GM12874 (cell line): ENCODE data around the gene GLB1L3.

Experiments
- TF ChIP-seq, protein P1 (sequence below): IDR thresholded peaks from 2 replicates; pipeline ENCODE4 v1.5.1; 2011; ENCODE audit warnings: low read depth, mild to moderate bottlenecking, control low read depth, low read length, moderate library complexity; ENCODE audit not compliant: insufficient read depth

GLB1L3 gene

DNA sequence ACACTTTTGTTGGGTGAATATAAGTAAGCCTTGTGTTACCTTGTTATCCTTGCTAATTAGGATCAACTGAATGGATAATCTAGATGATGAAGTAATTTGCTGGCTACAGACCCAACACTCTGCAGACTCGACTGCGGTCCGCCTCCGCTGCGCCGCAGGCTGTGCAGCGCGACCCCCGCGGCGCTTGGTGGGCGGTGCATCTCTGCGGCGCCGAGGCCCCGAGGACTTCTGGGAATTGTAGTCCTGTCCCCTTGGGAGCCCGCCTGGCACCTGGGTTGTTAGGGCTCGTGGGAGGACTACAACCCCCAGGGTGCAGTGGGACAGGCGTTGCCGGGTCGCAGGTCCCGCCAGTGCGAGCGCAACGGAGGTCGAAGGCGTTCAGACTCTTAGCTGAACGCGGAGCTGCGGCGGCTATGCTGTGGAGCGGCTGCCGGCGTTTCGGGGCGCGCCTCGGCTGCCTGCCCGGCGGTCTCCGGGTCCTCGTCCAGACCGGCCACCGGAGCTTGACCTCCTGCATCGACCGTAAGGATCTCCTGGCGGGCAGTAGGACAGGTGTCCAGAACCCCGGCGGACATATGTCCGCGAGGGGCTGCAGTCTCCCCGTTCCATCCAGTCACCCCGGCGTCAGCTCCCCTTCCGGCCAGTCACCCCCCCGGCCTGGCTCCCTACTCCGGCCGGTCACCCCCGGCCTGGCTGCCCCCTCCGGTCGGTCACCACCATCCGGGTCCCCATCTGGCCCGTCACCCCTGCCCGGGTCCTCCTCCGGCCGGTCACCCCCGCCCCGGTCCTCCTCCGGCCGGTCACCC is 22.8 kb upstream of the GLB1L3 start, which contains the start of the genes ACAD8 and THYN1:
Gene ACAD8, plus strand, starts transcription at position 381 of the 806 bp plus-strand sequence. Its CDS starts 33 bp downstream, at position 414.
Gene THYN1, minus strand, starts transcription at position 165 of the 806 bp plus-strand sequence. CDS start 470 bp downstream, outside the sequence.
- TF ChIP-seq, protein P1, sequence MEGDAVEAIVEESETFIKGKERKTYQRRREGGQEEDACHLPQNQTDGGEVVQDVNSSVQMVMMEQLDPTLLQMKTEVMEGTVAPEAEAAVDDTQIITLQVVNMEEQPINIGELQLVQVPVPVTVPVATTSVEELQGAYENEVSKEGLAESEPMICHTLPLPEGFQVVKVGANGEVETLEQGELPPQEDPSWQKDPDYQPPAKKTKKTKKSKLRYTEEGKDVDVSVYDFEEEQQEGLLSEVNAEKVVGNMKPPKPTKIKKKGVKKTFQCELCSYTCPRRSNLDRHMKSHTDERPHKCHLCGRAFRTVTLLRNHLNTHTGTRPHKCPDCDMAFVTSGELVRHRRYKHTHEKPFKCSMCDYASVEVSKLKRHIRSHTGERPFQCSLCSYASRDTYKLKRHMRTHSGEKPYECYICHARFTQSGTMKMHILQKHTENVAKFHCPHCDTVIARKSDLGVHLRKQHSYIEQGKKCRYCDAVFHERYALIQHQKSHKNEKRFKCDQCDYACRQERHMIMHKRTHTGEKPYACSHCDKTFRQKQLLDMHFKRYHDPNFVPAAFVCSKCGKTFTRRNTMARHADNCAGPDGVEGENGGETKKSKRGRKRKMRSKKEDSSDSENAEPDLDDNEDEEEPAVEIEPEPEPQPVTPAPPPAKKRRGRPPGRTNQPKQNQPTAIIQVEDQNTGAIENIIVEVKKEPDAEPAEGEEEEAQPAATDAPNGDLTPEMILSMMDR = 0 out of 2 replicates have a peak, but pooled peaks have one; percentile 21

DNA sequence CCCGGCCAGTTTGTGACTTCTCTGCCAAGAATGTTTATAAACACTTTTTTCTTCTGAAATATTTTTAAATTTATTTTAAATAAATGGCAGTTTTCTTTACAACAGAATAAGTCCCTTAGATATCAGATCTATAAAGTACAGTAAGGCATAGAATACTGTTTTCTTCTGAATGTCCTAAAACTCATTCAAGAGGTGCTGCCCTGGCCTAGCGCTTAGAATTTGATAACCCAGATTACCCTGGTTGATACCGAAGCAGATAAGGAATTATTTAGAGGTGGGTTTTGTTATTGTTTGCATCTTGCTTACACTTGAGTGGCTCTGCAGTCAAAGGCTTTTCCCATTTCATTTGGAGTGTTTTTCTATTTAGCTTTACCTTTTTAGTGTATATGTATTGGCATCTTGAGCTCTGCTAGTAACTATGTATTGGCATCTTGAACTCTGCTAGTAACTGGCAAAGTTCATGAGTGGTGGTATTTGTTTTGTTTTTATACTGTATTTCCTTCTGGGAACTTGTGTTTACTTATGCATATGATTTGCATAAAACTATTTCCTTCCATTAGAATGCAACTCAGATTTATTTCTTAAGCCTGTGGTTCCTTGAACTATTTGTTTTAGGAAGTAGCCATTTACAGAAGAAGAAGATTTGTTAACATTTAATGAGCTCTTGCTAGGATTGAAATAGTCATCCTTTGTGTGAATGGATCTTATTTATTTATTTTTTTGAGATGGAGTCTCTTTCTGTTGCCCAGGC is 21.6 kb upstream of the GLB1L3 start:
- TF ChIP-seq, protein P1 = no peak

DNA sequence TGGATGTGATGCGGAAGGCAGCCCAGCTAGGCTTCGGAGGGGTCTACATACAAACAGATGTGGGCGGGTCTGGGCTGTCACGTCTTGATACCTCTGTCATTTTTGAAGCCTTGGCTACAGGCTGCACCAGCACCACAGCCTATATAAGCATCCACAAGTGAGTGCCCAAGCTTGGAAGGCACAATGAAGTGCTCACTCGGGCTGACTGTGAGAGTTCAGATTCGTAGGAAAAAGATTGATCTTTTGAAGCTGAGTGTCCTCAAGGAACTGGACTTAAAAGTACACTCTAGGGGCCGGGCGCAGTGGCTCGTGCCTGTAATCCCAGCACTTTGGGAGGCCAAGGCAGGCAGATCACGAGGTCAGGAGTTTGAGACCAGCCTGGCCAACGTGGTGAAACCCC is 19.1 kb upstream of the GLB1L3 start:
- TF ChIP-seq, protein P1 = no peak

DNA sequence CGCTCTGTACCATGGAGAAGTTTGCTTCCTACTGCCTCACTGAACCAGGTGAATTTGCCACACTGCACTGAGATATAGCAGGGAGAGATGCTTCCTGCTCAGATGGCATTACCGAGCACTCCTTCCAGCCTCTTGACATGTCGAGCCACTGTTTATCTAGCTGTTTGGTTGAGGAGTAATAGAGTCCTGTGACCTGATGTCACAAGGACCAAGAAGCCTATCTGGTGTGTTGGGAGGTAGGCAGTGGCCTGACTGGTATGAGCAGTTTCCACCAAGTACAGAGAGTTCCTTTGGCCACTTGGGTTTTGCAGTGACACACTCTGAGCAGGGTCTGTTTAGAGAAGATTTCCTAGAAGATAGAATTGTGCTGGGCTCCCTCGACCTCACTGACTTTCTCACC is 17.6 kb upstream of the GLB1L3 start:
- TF ChIP-seq, protein P1 = no peak

DNA sequence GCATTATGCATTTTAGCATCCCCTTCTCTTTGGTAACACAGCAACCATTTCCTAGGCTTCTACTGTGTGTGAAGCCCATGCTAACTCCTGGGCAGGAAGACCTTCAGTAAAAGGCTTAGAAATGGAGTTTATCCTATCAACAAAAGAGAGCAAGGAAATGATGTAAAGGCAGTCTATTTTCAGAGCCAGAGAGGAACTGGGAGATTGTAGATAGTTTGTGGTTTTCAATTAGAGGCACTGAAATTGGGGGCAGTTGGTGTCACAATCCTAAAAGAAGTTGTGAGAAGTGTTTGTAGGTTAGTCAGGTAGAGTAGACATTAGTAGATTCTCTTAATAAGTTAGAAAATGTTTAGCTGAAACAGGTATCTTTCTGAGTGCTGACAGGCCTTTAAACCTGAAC is 15.7 kb upstream of the GLB1L3 start:
- TF ChIP-seq, protein P1 = no peak

DNA sequence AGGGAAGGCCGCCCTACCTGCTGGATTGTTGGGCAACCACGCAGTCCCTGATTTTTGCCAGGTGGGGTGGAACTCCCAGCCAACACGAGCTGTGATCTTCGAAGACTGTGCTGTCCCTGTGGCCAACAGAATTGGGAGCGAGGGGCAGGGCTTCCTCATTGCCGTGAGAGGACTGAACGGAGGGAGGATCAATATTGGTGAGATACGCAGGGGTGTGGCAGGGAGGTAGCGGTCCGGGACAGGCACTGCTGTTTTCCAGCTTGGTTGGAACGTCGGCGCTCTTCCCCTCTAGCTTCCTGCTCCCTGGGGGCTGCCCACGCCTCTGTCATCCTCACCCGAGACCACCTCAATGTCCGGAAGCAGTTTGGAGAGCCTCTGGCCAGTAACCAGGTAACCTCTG is 15.2 kb upstream of the GLB1L3 start:
- TF ChIP-seq, protein P1 = no peak
